Mesenchymal stem cell (in vitro differentiated cells and primary cell): ENCODE measurements around the gene MCM9.

Experiments
- DNase-seq: peaks from one replicate; pipeline ENCODE4 v3.0.0-alpha.2; 2013
- H2AFZ ChIP-seq: one replicate; pipeline ENCODE4 v1.6.1; 2013; ENCODE audit warnings: low read depth, mild to moderate bottlenecking, control low read depth, inconsistent platforms, low read length, moderate library complexity
- H2AK5ac ChIP-seq: 2 replicates; pipeline ENCODE4 v1.6.1; 2013; ENCODE audit warnings: low read length, moderate library complexity, mild to moderate bottlenecking, inconsistent platforms; ENCODE audit not compliant: severe bottlenecking
- H2BK120ac ChIP-seq: one replicate; pipeline ENCODE4 v1.6.1; 2013; ENCODE audit warnings: low read depth, mild to moderate bottlenecking, inconsistent platforms, low read length, moderate library complexity
- H2BK12ac ChIP-seq, 2 experiments: one replicate each; pipeline ENCODE4 v1.6.1; 2013; ENCODE audit warnings: inconsistent platforms in 2 of 2, low read length in 2 of 2, mild to moderate bottlenecking in 2 of 2, moderate library complexity in 2 of 2, control low read depth in 1 of 2
- H2BK15ac ChIP-seq: one replicate; pipeline ENCODE4 v1.6.1; 2013; ENCODE audit warnings: mild to moderate bottlenecking, low read depth, inconsistent platforms; ENCODE audit not compliant: poor library complexity, severe bottlenecking
- H2BK5ac ChIP-seq: 2 replicates; pipeline ENCODE4 v1.6.1; 2013; ENCODE audit warnings: low read depth, mild to moderate bottlenecking, low read length, control low read depth, inconsistent platforms; ENCODE audit not compliant: poor library complexity, severe bottlenecking
- H3K14ac ChIP-seq, 2 experiments: one replicate each; pipeline ENCODE4 v1.6.1; 2013; ENCODE audit warnings: inconsistent platforms in 2 of 2, low read length in 2 of 2, control low read depth in 1 of 2, mild to moderate bottlenecking in 1 of 2, moderate library complexity in 1 of 2
- H3K18ac ChIP-seq, 2 experiments: one replicate each; pipeline ENCODE4 v1.6.1; 2013; ENCODE audit warnings: inconsistent platforms in 2 of 2, low read length in 2 of 2, control low read depth in 1 of 2, low read depth in 1 of 2, mild to moderate bottlenecking in 1 of 2
- H3K23ac ChIP-seq, 2 experiments: one replicate each; pipeline ENCODE4 v1.6.1; 2013; ENCODE audit warnings: inconsistent platforms in 2 of 2, low read length in 2 of 2, mild to moderate bottlenecking in 2 of 2, moderate library complexity in 2 of 2, control low read depth in 1 of 2
- H3K27ac ChIP-seq: 2 replicates; pipeline ENCODE4 v1.5.1; 2013; ENCODE audit warnings: mild to moderate bottlenecking, moderate library complexity, low read length, control low read depth, inconsistent platforms; ENCODE audit not compliant: poor library complexity, severe bottlenecking
- H3K27me3 ChIP-seq, 2 experiments: 2 replicates each; pipeline versions ENCODE4 v1.6.1 to v1.7.0; 2013; ENCODE audit warnings: low read length in 2 of 2, mild to moderate bottlenecking in 2 of 2, moderate library complexity in 2 of 2, control low read depth in 1 of 2, inconsistent platforms in 1 of 2; ENCODE audit not compliant: control insufficient read depth in 1 of 2, insufficient read depth in 1 of 2
- H3K36me3 ChIP-seq, 2 experiments: 2 replicates each; pipeline versions ENCODE4 v1.6.1 to v1.7.0; 2013; ENCODE audit warnings: low read length in 2 of 2, control low read depth in 1 of 2, inconsistent platforms in 1 of 2, low read depth in 1 of 2, mild to moderate bottlenecking in 1 of 2; ENCODE audit not compliant: insufficient read depth in 2 of 2, control insufficient read depth in 1 of 2
- H3K4ac ChIP-seq, 2 experiments: one replicate each; pipeline ENCODE4 v1.6.1; 2013; ENCODE audit warnings: inconsistent platforms in 2 of 2, low read length in 2 of 2, mild to moderate bottlenecking in 2 of 2, moderate library complexity in 2 of 2, control low read depth in 1 of 2, low read depth in 1 of 2
- H3K4me1 ChIP-seq: 2 replicates; pipeline ENCODE4 v1.6.1; 2013; ENCODE audit warnings: low read depth, low read length, control low read depth; ENCODE audit not compliant: control insufficient read depth, insufficient read depth
- H3K4me2 ChIP-seq: 2 replicates; pipeline ENCODE4 v1.6.1; 2013; ENCODE audit warnings: low read length, mild to moderate bottlenecking, inconsistent platforms; ENCODE audit not compliant: poor library complexity, severe bottlenecking
- H3K4me3 ChIP-seq, 2 experiments: 2 replicates each; pipeline versions ENCODE4 v1.5.1 to v1.7.0; 2013; ENCODE audit warnings: low read length in 2 of 2, mild to moderate bottlenecking in 2 of 2, control low read depth in 1 of 2, low read depth in 1 of 2; ENCODE audit not compliant: insufficient read depth in 1 of 2
- H3K79me1 ChIP-seq: replicated peaks from 2 replicates; pipeline ENCODE4 v1.6.1; 2013; ENCODE audit warnings: mild to moderate bottlenecking, control low read depth, low read length, inconsistent platforms; ENCODE audit not compliant: poor library complexity, severe bottlenecking
- H3K9ac ChIP-seq: 2 replicates; pipeline ENCODE4 v1.7.0; 2013; ENCODE audit warnings: mild to moderate bottlenecking, low read length, moderate library complexity
- H3K9me3 ChIP-seq: 2 replicates; pipeline ENCODE4 v1.7.0; 2013; ENCODE audit warnings: mild to moderate bottlenecking, low read length; ENCODE audit not compliant: control insufficient read depth
- H4K8ac ChIP-seq: one replicate; pipeline ENCODE4 v1.6.1; 2013; ENCODE audit warnings: inconsistent platforms, mild to moderate bottlenecking, low read length, moderate library complexity
- H4K91ac ChIP-seq: one replicate; pipeline ENCODE4 v1.6.1; 2013; ENCODE audit warnings: mild to moderate bottlenecking, low read length, inconsistent platforms
- WGBS: methylation state at CpG from one replicate; pipeline ENCODE4 v1.1.7; 2013; ENCODE audit warnings: mixed read lengths; 5-methylcytosine and 5-hydroxymethylcytosine counted together

The MCM9 gene

GRCh38 chr6:118935331-118935668, 341 bp upstream of the MCM9 start:
- Histone ChIP-seq H3K79me1 (peaks cover 20% of the 10 kb centered on the region), H3K9ac (peak overlapping the region; percentile 95), H3K4me1 (no peaks in the 10 kb centered on the region), H3K14ac (no peak overlapping the region), H3K18ac (no peak overlapping the region), H2BK12ac (no peak overlapping the region), H3K23ac (no peak overlapping the region), H2BK15ac (no peak overlapping the region), H3K4me3 (peak overlapping the region; percentile 79 to 99), H3K4me2 (peak overlapping the region; percentile 94), H4K91ac (no peak overlapping the region), H3K27me3 (no peaks in the 10 kb centered on the region), H4K8ac (no peak overlapping the region), H2BK120ac (no peak overlapping the region), H2BK5ac (no peak overlapping the region), H3K27ac (peak overlapping the region; percentile 63), H3K36me3 (peaks cover 0 to 19% of the 10 kb centered on the region in 2 experiments), H3K4ac (no peak overlapping the region), H2AK5ac (no peak overlapping the region), H2AFZ (peak overlapping the region; percentile 98), H3K9me3 (no peaks in the 10 kb centered on the region)
- 93% methylated on average over 1 of the region's 1 CpG for WGBS
- DNase-seq: no peak

DNA sequence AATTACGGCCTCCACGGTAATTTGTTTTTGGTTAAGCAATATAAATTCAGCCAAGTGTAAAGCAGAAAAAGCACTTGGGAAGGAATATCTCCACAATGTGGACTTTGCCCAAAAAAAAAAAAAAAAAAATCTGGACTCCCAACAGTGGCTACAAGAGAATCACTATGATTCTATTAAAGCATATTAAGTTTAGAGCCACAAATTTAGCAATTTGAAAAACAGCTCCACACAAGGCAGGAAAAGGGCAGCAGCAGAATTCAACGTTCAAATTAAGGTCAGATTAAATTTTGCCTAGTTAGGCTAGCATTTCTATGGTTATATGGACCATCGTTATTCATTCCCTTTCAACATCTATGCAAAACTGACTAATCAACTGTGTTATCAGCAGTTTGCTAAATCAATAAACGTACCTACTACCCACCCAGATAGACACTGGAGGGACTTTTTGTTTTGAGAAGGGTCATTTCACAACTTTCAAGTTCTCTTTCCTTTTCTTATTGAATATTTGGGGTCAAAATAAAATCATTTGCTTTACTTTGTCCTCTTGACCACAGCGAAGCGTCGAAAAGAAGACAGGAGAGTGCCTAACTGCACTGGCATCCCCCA, 1.0 kb downstream of the MCM9 start:
- 28% methylated on average over 4 of the region's 8 CpGs for WGBS
- no peak overlapping the region for H3K14ac ChIP-seq
- DNase-seq: no peak
- H3K4me2 ChIP-seq: peak overlapping the region; percentile 94
- peak overlapping the region; percentile 71 for H3K9ac ChIP-seq
- H4K8ac ChIP-seq: no peak overlapping the region
- H3K23ac ChIP-seq: no peak overlapping the region
- H2BK5ac ChIP-seq: no peak overlapping the region
- H3K27ac ChIP-seq: no peak overlapping the region
- no peaks in the 10 kb centered on the region for H3K4me1 ChIP-seq
- H2AFZ ChIP-seq: no peak overlapping the region
- no peak overlapping the region for H3K4ac ChIP-seq
- no peak overlapping the region for H2BK120ac ChIP-seq
- H2BK15ac ChIP-seq: no peak overlapping the region
- no peak overlapping the region for H3K18ac ChIP-seq
- H3K4me3 ChIP-seq: peak overlapping the region; percentile 79 to 99
- no peak overlapping the region for H4K91ac ChIP-seq
- H3K36me3 ChIP-seq: peaks cover 0 to 23% of the 10 kb centered on the region in 2 experiments
- no peaks in the 10 kb centered on the region for H3K27me3 ChIP-seq
- no peaks in the 10 kb centered on the region for H3K9me3 ChIP-seq
- H2AK5ac ChIP-seq: no peak overlapping the region
- no peak overlapping the region for H2BK12ac ChIP-seq
- peaks cover 16% of the 10 kb centered on the region for H3K79me1 ChIP-seq

DNA sequence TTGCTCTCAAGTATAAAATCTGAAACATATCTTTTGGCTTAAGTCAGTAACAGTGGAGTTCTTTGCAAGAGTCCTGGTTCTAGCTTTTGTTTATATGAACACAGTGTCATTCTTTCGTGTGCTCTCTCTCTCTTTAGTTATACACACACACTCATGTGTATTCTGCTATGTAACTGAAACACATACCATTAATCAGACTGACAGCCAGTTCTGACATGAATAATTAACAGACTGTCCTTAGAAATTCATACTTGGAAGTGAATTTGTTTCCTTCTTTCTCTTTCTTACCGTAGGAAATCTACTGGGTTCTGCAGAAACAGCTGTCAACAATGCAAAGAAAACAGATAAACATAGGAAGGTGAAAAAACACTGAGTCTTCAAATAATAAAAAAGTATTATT, 2.5 kb downstream of the MCM9 start:
- DNase-seq: peak; percentile 33
- H3K9me3 ChIP-seq: no peaks in the 10 kb centered on the region
- H3K4me2 ChIP-seq: no peak overlapping the region

GRCh38 chr6:118931436-118931835, 3.5 kb downstream of the MCM9 start:
- Histone ChIP-seq H2AFZ (no peak overlapping the region), H3K23ac (no peak overlapping the region), H3K36me3 (peaks cover 4 to 27% of the 10 kb centered on the region in 2 experiments), H3K27me3 (no peaks in the 10 kb centered on the region), H4K8ac (no peak overlapping the region), H2BK15ac (no peak overlapping the region), H4K91ac (no peak overlapping the region), H3K4me3 (no peak overlapping the region), H3K9ac (no peak overlapping the region), H3K4me2 (peak overlapping the region; percentile 16), H3K18ac (no peak overlapping the region), H2BK5ac (no peak overlapping the region), H2AK5ac (no peak overlapping the region), H3K9me3 (no peaks in the 10 kb centered on the region), H2BK12ac (no peak overlapping the region), H2BK120ac (no peak overlapping the region), H3K27ac (no peak overlapping the region), H3K4me1 (no peaks in the 10 kb centered on the region), H3K14ac (no peak overlapping the region), H3K79me1 (peaks cover 9% of the 10 kb centered on the region), H3K4ac (no peak overlapping the region)
- WGBS: 97% methylated on average over 2 of the region's 5 CpGs
- no peak for DNase-seq

More for the DNA sequence above, 2.5 kb downstream of the MCM9 start:
- Histone ChIP-seq H2BK120ac (no peak overlapping the region), H4K91ac (no peak overlapping the region), H3K27me3 (no peaks in the 10 kb centered on the region), H3K9ac (no peak overlapping the region), H3K27ac (no peak overlapping the region), H3K23ac (no peak overlapping the region), H3K4me3 (no peak overlapping the region), H2AK5ac (no peak overlapping the region), H3K18ac (no peak overlapping the region), H3K14ac (no peak overlapping the region), H4K8ac (no peak overlapping the region), H2BK15ac (no peak overlapping the region), H2BK12ac (no peak overlapping the region), H3K4me1 (no peaks in the 10 kb centered on the region), H3K36me3 (peaks cover 4 to 25% of the 10 kb centered on the region in 2 experiments), H2AFZ (no peak overlapping the region), H3K79me1 (peaks cover 15% of the 10 kb centered on the region), H3K4ac (no peak overlapping the region), H2BK5ac (no peak overlapping the region)
- 57% methylated on average over 1 of the region's 2 CpGs for WGBS
